Dedifferentiated amniotic fluid mesenchymal stem cell (primary cell): ENCODE data around the gene LRRK1.
A peak's percentile ranks its signal among the peaks of the same experiment; 100 is the strongest.

Source experiments
- DNase-seq: peaks from one replicate; pipeline ENCODE4 v3.0.0-alpha.2; 2016; ENCODE audit errors: extremely low spot score

The LRRK1 gene

GRCh38 chr15:100980410-100981046 lies 61.4 kb downstream of the LRRK1 start:
- no peak for DNase-seq

GRCh38 chr15:100981086-100981485 lies 61.9 kb downstream of the LRRK1 start:
- DNase-seq = no peak

- no peak for DNase-seq
These were observed 64.1 kb downstream of the LRRK1 start for GRCh38 chr15:100983221-100983620.

GRCh38 chr15:100985401-100985800 lies 66.2 kb downstream of the LRRK1 start:
- DNase-seq = no peak

GRCh38 chr15:100986158-100986896 lies 67.2 kb downstream of the LRRK1 start:
- no peak for DNase-seq

GRCh38 chr15:100987143-100987542 lies 68.0 kb downstream of the LRRK1 start:
- no peak for DNase-seq

GRCh38 chr15:100988297-100988696 lies 69.1 kb downstream of the LRRK1 start:
- no peak for DNase-seq

GRCh38 chr15:100988857-100989256 lies 69.7 kb downstream of the LRRK1 start:
- no peak for DNase-seq

- DNase-seq = no peak
These were observed 75.7 kb downstream of the LRRK1 start for GRCh38 chr15:100994597-100995446.

- no peak for DNase-seq
These were observed 76.6 kb downstream of the LRRK1 start for GRCh38 chr15:100995471-100996430.

GRCh38 chr15:100997442-100997841 lies 78.3 kb downstream of the LRRK1 start:
- DNase-seq = peak; percentile 17

GRCh38 chr15:100998630-100999029 lies 79.5 kb downstream of the LRRK1 start:
- DNase-seq = no peak

GRCh38 chr15:100999369-100999768 lies 80.2 kb downstream of the LRRK1 start:
- no peak for DNase-seq

GRCh38 chr15:101000271-101000681 lies 81.1 kb downstream of the LRRK1 start:
- no peak for DNase-seq

GRCh38 chr15:101001056-101001455 lies 81.9 kb downstream of the LRRK1 start:
- no peak for DNase-seq

GRCh38 chr15:101001796-101002195 lies 82.6 kb downstream of the LRRK1 start:
- no peak for DNase-seq

GRCh38 chr15:101003081-101003480 lies 83.9 kb downstream of the LRRK1 start:
- DNase-seq = no peak

- no peak for DNase-seq
These were observed 84.5 kb downstream of the LRRK1 start for GRCh38 chr15:101003706-101004105.

- DNase-seq = no peak
These were observed 85.3 kb downstream of the LRRK1 start for GRCh38 chr15:101004500-101004899.

- no peak for DNase-seq
These were observed 86.0 kb downstream of the LRRK1 start for GRCh38 chr15:101004986-101005747.
